ENCODE results near the gene ERICH6.
A peak's percentile ranks its signal among the peaks of the same experiment; 100 is the strongest.

Gene ERICH6

GRCh38 chr3:150620002-150620689, 83.6 kb downstream of the ERICH6 start:
- H3K27ac ChIP-seq, result no peak overlapping the region
- peaks cover 35% of the 10 kb centered on the region for H3K79me2 ChIP-seq
- H3K4me2 ChIP-seq (ENCODE audit: low read length), result no peak overlapping the region
- H3K9me3 ChIP-seq (ENCODE audit: control insufficient read depth, low read length), result no peaks in the 10 kb centered on the region
- H2AFZ ChIP-seq, result no peak overlapping the region
- H3K9ac ChIP-seq, result no peak overlapping the region
- no peak for TF ChIP-seq CTCF (IDR thresholded peaks at IDR 0.05)
- H3K36me3 ChIP-seq (ENCODE audit: control insufficient read depth, insufficient read depth, low read length), result no peaks in the 10 kb centered on the region
- no peaks in the 10 kb centered on the region for H3K27me3 ChIP-seq (ENCODE audit: control insufficient read depth, insufficient read depth, low read length)
- no peak overlapping the region for H3K4me3 ChIP-seq (ENCODE audit: low read depth, low read length)
- no peaks in the 10 kb centered on the region for H3K4me1 ChIP-seq

DNA sequence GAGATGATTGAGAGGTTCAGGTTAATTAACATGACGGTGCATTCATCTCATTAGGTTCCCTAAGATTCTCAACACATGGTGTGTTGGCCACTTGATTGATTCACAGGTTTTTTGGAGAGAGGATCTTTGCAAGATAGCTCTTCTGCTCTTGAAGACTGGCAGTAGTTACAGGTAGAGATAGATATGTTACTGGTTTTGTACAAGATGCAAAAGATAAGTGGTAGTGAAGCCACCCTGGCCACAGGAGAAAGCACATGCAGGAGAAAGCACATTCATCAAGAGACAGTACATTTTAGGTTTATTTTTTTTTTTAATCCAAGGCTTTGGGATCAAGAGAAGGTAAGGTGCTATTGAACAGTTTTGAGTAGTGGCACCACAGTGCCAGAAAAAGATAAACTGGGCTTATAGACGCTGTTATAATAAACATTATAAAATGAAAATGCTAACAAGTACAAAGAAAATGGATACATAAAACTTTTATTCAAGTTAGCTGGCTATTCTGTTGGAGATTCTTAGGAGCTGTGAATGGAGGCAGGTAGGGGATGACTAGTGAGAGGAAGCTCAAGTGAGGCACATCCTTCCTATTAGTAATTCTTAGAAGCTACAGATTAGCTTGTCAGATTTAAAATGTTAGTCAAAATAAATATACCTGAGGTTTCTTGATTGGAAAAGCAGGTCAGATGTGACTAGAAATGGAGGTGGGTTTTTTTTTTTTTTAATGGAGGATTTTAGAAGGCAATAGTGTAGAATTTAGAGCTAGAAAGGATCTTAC, 89.8 kb downstream of the ERICH6 start:
- H3K4me1 ChIP-seq, result peaks cover 11% of the 10 kb centered on the region
- H2AFZ ChIP-seq, result no peak overlapping the region
- no peaks in the 10 kb centered on the region for H3K36me3 ChIP-seq (ENCODE audit: control insufficient read depth, insufficient read depth, low read length)
- no peaks in the 10 kb centered on the region for H3K27me3 ChIP-seq (ENCODE audit: control insufficient read depth, insufficient read depth, low read length)
- H3K4me3 ChIP-seq (ENCODE audit: low read depth, low read length), result no peak overlapping the region
- no peak overlapping the region for H3K27ac ChIP-seq
- no peak overlapping the region for H3K9ac ChIP-seq
- TF ChIP-seq CTCF (IDR thresholded peaks at IDR 0.05), result no peak
- peaks cover 59% of the 10 kb centered on the region for H3K79me2 ChIP-seq
- no peak overlapping the region for H3K4me2 ChIP-seq (ENCODE audit: low read length)
- no peaks in the 10 kb centered on the region for H3K9me3 ChIP-seq (ENCODE audit: control insufficient read depth, low read length)

DNA sequence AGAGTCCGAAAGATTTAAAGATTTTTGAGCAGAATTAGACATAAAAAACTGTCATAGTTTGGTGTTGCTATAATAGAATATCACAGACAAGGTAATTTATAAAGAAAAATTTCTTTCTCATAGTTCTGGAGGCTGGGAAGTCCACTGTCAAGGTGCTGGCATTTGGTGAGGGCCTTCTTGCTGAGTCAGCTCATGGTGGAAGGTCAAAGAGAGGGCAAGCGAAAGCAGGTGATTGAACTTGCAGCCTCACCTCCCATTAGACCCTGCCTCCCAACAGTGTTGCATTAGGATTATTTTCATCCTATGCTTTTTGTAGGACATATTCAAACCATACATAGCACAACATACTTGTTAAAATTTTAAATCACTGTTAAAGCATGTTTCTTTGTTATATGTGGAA, 90.7 kb downstream of the ERICH6 start:
- Histone ChIP-seq H3K9ac (no peak overlapping the region), H3K4me3 (ENCODE audit: low read depth, low read length) (no peak overlapping the region), H3K4me1 (peaks cover 11% of the 10 kb centered on the region), H3K27ac (no peak overlapping the region), H3K27me3 (ENCODE audit: control insufficient read depth, insufficient read depth, low read length) (no peaks in the 10 kb centered on the region), H3K36me3 (ENCODE audit: control insufficient read depth, insufficient read depth, low read length) (no peaks in the 10 kb centered on the region), H3K4me2 (ENCODE audit: low read length) (peak overlapping the region; percentile 39), H2AFZ (no peak overlapping the region), H3K79me2 (peaks cover 57% of the 10 kb centered on the region), H3K9me3 (ENCODE audit: control insufficient read depth, low read length) (no peaks in the 10 kb centered on the region)
- no peak for TF ChIP-seq CTCF (IDR thresholded peaks at IDR 0.05)

DNA sequence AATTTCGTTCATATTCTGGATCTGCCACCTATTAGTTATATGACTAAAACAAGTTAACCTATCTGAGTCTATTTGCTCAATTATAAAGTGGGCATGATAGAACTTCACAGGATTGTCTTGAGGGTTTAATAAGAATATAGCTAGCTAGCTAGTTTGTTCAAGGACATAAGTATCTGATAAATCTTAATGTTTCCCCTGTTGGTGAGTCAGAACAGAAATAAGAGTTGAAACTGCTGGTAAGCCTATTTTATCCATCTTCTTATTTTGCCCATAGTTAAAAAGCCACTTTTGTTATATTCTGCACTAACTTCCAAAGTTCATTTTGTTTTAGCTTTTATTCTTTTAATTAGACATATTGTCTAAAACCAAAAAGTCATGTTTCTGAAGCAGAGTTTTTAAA, 91.2 kb downstream of the ERICH6 start:
- no peak overlapping the region for H3K27ac ChIP-seq
- no peak overlapping the region for H3K4me3 ChIP-seq (ENCODE audit: low read depth, low read length)
- H3K4me1 ChIP-seq, result peaks cover 14% of the 10 kb centered on the region
- H3K27me3 ChIP-seq (ENCODE audit: control insufficient read depth, insufficient read depth, low read length), result no peaks in the 10 kb centered on the region
- TF ChIP-seq CTCF (IDR thresholded peaks at IDR 0.05), result no peak
- no peaks in the 10 kb centered on the region for H3K9me3 ChIP-seq (ENCODE audit: control insufficient read depth, low read length)
- H3K4me2 ChIP-seq (ENCODE audit: low read length), result peak overlapping the region; percentile 39
- no peak overlapping the region for H3K9ac ChIP-seq
- no peak overlapping the region for H2AFZ ChIP-seq
- H3K79me2 ChIP-seq, result peaks cover 55% of the 10 kb centered on the region
- no peaks in the 10 kb centered on the region for H3K36me3 ChIP-seq (ENCODE audit: control insufficient read depth, insufficient read depth, low read length)
